Measurements from ENCODE around the gene KCNA10.
A peak's percentile ranks its signal among the peaks of the same experiment; 100 is the strongest.

The KCNA10 gene

GRCh38 chr1:110538075-110538474, 19.1 kb upstream of the KCNA10 start:
- no peak for DNase-seq (ENCODE audit: low read depth)
- TF ChIP-seq CTCF (conservative IDR thresholded peaks at IDR 0.05; ENCODE audit: low read depth, low read length): no peak

GRCh38 chr1:110535985-110536384, 17.0 kb upstream of the KCNA10 start:
- TF ChIP-seq CTCF (conservative IDR thresholded peaks at IDR 0.05; ENCODE audit: low read depth, low read length): no peak
- H3K4me3 ChIP-seq (ENCODE audit: low read length): no peak overlapping the region
- DNase-seq (ENCODE audit: low read depth): no peak

More at GRCh38 chr1:110538075-110538474, 19.1 kb upstream of the KCNA10 start:
- no peak overlapping the region for H3K4me3 ChIP-seq (ENCODE audit: low read length)

GRCh38 chr1:110533230-110533629, 14.3 kb upstream of the KCNA10 start:
- no peak overlapping the region for H3K4me3 ChIP-seq (ENCODE audit: low read length)
- no peak for TF ChIP-seq CTCF (conservative IDR thresholded peaks at IDR 0.05; ENCODE audit: low read depth, low read length)
- no peak for DNase-seq (ENCODE audit: low read depth)

- DNase-seq (ENCODE audit: low read depth): no peak
- no peak overlapping the region for H3K4me3 ChIP-seq (ENCODE audit: low read length)
- TF ChIP-seq CTCF (conservative IDR thresholded peaks at IDR 0.05; ENCODE audit: low read depth, low read length): no peak
Observed at GRCh38 chr1:110529011-110529410, 10.0 kb upstream of the KCNA10 start.

- no peak for TF ChIP-seq CTCF (conservative IDR thresholded peaks at IDR 0.05; ENCODE audit: low read depth, low read length)
- no peak for DNase-seq (ENCODE audit: low read depth)
- no peak overlapping the region for H3K4me3 ChIP-seq (ENCODE audit: low read length)
Observed at GRCh38 chr1:110526201-110526780, 7.3 kb upstream of the KCNA10 start.

GRCh38 chr1:110525249-110525595, 6.2 kb upstream of the KCNA10 start:
- H3K4me3 ChIP-seq (ENCODE audit: low read length): no peak overlapping the region
- DNase-seq (ENCODE audit: low read depth): no peak
- TF ChIP-seq CTCF (conservative IDR thresholded peaks at IDR 0.05; ENCODE audit: low read depth, low read length): no peak

- no peak for DNase-seq (ENCODE audit: low read depth)
Observed at GRCh38 chr1:110524311-110525248, 5.6 kb upstream of the KCNA10 start.

More at GRCh38 chr1:110524311-110525248, 5.6 kb upstream of the KCNA10 start:
- H3K4me3 ChIP-seq (ENCODE audit: low read length): no peak overlapping the region
- TF ChIP-seq CTCF (conservative IDR thresholded peaks at IDR 0.05; ENCODE audit: low read depth, low read length): peak; percentile 78

All from retinal pigment epithelial cell (primary cell).